Measurements from ENCODE around the gene FGF7.

Gene FGF7

DNA sequence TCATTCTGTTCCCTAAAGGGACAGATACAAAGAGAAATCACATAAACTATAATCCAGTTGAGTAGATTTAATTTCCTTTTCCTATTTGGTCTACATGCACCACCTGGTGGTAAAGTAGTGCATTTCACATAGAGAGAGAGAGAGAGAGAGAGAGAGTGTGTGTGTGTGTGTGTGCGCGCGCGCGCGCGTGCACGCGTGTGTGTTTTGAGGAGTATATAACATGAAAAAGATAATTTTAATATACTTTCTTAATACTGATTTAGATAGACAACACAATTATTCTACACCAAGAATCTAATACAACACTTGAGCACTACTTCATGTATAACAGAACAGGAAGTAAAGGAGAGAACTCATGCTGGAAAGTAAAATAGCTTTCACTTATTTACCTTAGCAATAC is 1.1 kb upstream of the FGF7 start:
- ChIA-PET POLR2A (ENCODE audit: low non-redundant PET) (no interaction called here), CTCF (interaction anchor here (0.6 to 2.7 kb wide), 11 partner anchors 15 to 1704 kb away, joined by 3 to 14 read pairs (median 3); no protein-coding TSS in a partner anchor)
- no peak overlapping the region for H3K27ac ChIP-seq
- peak; percentile 23 for DNase-seq (ENCODE audit: low spot score)
- peak; percentile 94 for TF ChIP-seq CTCF (conservative IDR thresholded peaks at IDR 0.05; ENCODE audit: low read depth)

DNA sequence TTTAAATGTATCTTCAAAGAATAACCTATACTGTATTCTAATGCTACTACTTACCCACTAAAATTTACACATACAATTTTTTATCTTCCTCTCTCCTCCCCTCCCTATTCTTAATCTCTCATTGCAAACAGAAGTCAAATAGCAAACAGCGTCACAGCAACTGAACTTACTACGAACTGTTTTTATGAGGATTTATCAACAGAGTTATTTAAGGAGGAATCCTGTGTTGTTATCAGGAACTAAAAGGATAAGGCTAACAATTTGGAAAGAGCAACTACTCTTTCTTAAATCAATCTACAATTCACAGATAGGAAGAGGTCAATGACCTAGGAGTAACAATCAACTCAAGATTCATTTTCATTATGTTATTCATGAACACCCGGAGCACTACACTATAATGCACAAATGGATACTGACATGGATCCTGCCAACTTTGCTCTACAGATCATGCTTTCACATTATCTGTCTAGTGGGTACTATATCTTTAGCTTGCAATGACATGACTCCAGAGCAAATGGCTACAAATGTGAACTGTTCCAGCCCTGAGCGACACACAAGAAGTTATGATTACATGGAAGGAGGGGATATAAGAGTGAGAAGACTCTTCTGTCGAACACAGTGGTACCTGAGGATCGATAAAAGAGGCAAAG is 984 bp downstream of the FGF7 start:
- ChIA-PET CTCF (interaction anchor here (0.6 kb wide), 2 partner anchors 386 to 647 kb away, joined by 3 to 7 read pairs; no protein-coding TSS in a partner anchor), POLR2A (ENCODE audit: low non-redundant PET) (no interaction called here)
- no peak overlapping the region for H3K27ac ChIP-seq

GRCh38 chr15:49424954-49425353 is 1.9 kb downstream of the FGF7 start:
- H3K27ac ChIP-seq, result no peak overlapping the region
- CTCF ChIA-PET, result interaction anchor here (0.6 kb wide), 2 partner anchors 386 to 646 kb away, joined by 3 to 7 read pairs; no protein-coding TSS in a partner anchor
- no peak for DNase-seq (ENCODE audit: low spot score)
- POLR2A ChIA-PET (ENCODE audit: low non-redundant PET), result no interaction called here
- no peak for TF ChIP-seq CTCF (conservative IDR thresholded peaks at IDR 0.05; ENCODE audit: low read depth)

More for the DNA sequence above, 984 bp downstream of the FGF7 start:
- TF ChIP-seq CTCF (conservative IDR thresholded peaks at IDR 0.05; ENCODE audit: low read depth), result no peak
- no peak for DNase-seq (ENCODE audit: low spot score)

DNA sequence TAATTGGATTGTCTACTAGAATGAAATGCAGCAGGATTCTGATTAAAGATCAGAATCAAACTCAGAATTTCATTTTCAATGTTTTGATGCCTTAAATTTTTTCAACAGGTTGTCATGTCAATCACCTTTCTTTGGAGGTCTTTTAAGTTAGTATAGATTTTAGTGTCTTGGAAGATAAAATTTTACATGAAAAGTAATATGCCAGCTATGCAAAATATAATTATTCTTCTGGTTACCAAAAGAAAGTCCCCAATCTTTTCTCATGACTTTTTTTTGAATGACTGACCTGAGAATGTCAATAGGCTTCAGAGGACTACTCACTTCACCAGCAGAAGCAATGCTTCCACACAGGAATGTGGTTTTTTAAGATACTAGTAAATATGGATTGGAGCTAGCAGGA is 4.3 kb downstream of the FGF7 start:
- no peak for TF ChIP-seq CTCF (conservative IDR thresholded peaks at IDR 0.05; ENCODE audit: low read depth)
- ChIA-PET CTCF (interaction anchor here (0.6 to 0.9 kb wide), 2 partner anchors 41 to 682 kb away, joined by 3 read pairs; no protein-coding TSS in a partner anchor), POLR2A (ENCODE audit: low non-redundant PET) (no interaction called here)
- no peak overlapping the region for H3K27ac ChIP-seq
- no peak for DNase-seq (ENCODE audit: low spot score)

- CTCF ChIA-PET, result no interaction called here
- POLR2A ChIA-PET (ENCODE audit: low non-redundant PET), result no interaction called here
- no peak for DNase-seq (ENCODE audit: low spot score)
- no peak overlapping the region for H3K27ac ChIP-seq
- no peak for TF ChIP-seq CTCF (conservative IDR thresholded peaks at IDR 0.05; ENCODE audit: low read depth)
Measured at GRCh38 chr15:49428409-49429095, 5.5 kb downstream of the FGF7 start.

DNA sequence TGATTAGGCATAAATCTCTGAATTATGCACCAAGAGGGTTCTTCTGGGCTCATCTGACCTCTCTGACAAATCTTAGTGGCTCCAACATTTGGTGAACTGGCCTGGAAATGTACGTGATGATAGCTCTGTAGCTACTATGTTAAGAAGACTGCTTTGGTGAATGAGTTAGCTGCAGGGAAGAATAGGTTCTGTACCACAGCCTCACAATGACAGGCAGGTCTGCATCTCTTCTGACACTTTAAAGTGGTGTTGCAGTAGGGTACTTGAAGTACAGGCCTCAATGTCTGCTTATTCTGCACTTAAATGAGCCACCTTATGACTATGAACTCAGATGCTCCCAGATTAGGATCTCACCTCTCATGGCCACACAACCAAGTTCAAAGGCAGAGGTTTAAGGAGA is 7.0 kb downstream of the FGF7 start:
- ChIA-PET CTCF (interaction anchor here (0.5 kb wide), 1 partner anchor 326 kb away, joined by 4 read pairs; no protein-coding TSS in a partner anchor), POLR2A (ENCODE audit: low non-redundant PET) (no interaction called here)

More for the DNA sequence above, 7.0 kb downstream of the FGF7 start:
- no peak for TF ChIP-seq CTCF (conservative IDR thresholded peaks at IDR 0.05; ENCODE audit: low read depth)
- no peak for DNase-seq (ENCODE audit: low spot score)
- no peak overlapping the region for H3K27ac ChIP-seq
